HepG2 (cell line): ENCODE results near the gene TCOF1. TPM values are rescaled to one million over a fixed set of nuclear protein-coding genes. Genes with fewer than 3 reads are reported as not detected.

ENCODE experiments used
- ARID2 ChIP-seq: sonication (generic); formaldehyde crosslinking; IDR thresholded peaks from 2 replicates; pipeline ENCODE4 v1.8.1; 2022; ENCODE audit warnings: mild to moderate bottlenecking, missing genetic modification reagents, borderline replicate concordance
- DNMT3B ChIP-seq: conservative IDR thresholded peaks from 2 replicates; pipeline ENCODE4 v1.6.1; 2016; ENCODE audit warnings: missing biosample characterization, control low read depth
- FOXO1 ChIP-seq: sonication (generic); formaldehyde crosslinking; IDR thresholded peaks from 2 replicates; pipeline ENCODE4 v1.4.0; 2020; ENCODE audit warnings: missing genetic modification reagents
- NCOA2 ChIP-seq: sonication (generic); formaldehyde crosslinking; IDR thresholded peaks from 2 replicates; pipeline ENCODE4 v1.8.0; 2022; ENCODE audit warnings: inconsistent platforms
- NR2F1 ChIP-seq, 2 experiments: fragments of 450-650 bp in 1 of 2; formaldehyde crosslinking in 1 of 2; IDR thresholded peaks; 2 replicates each; pipeline versions ENCODE4 v1.5.0 to v1.6.1; 2016 to 2020; ENCODE audit warnings: mild to moderate bottlenecking in 1 of 2, missing compliant biosample characterization in 1 of 2, missing genetic modification reagents in 1 of 2, moderate library complexity in 1 of 2
- YY1 ChIP-seq: IDR thresholded peaks from 2 replicates; pipeline ENCODE4 v1.6.1; 2011; ENCODE audit warnings: low read length, low read depth, moderate library complexity, mild to moderate bottlenecking; ENCODE audit not compliant: insufficient read depth, insufficient replicate concordance
- ZBTB39 ChIP-seq: sonication (generic); formaldehyde crosslinking; IDR thresholded peaks from 2 replicates; pipeline ENCODE4 v1.5.0; 2020; ENCODE audit warnings: missing genetic modification reagents
- ZBTB7B ChIP-seq: sonication (generic); formaldehyde crosslinking; IDR thresholded peaks from 2 replicates; pipeline ENCODE4 v1.4.0; 2020; ENCODE audit warnings: missing genetic modification reagents
- ZFX ChIP-seq: sonication (generic); formaldehyde crosslinking; IDR thresholded peaks from 2 replicates; pipeline ENCODE4 v1.4.0; 2020; ENCODE audit warnings: mild to moderate bottlenecking, low read depth, missing genetic modification reagents, moderate library complexity
- ZIK1 ChIP-seq: sonication (generic); formaldehyde crosslinking; IDR thresholded peaks from 2 replicates; pipeline ENCODE4 v1.5.0; 2020; ENCODE audit warnings: mild to moderate bottlenecking, low read depth, missing genetic modification reagents, borderline replicate concordance
- ZSCAN5A ChIP-seq: sonication (generic); formaldehyde crosslinking; IDR thresholded peaks from 2 replicates; pipeline ENCODE4 v1.8.0; 2022; ENCODE audit warnings: mild to moderate bottlenecking, missing genetic modification reagents, borderline replicate concordance
- polyA plus RNA-seq, 8 experiments: library from polyadenylated mRNA; depleted of rRNA in 3 of 8; stranded (reverse) in 7 of 8; unstranded in 1 of 8; fragments of >200 nt; fragmentation: Illumina TruSeq in 4 of 8; extraction: Trizol in 4 of 8; gene quantifications; 2 replicates each; pipeline versions ENCODE4 v1.2.1 to v1.2.3, GENCODE V29; 2011 to 2016; ENCODE audit warnings: low read depth in 4 of 8, missing spikeins in 1 of 8, mixed read lengths in 1 of 8; ENCODE audit not compliant: insufficient read depth in 1 of 8
- total RNA-seq, 5 experiments: library from RNA; depleted of rRNA; stranded (reverse); fragments of >200 nt; fragmentation: Illumina TruSeq; extraction: Trizol; gene quantifications; 2 replicates each; pipeline ENCODE4 v1.2.3, GENCODE V29; 2016; ENCODE audit warnings: low read depth in 1 of 5
- TF ChIP-seq, protein P1 (sequence below): sonication (generic); formaldehyde crosslinking; conservative IDR thresholded peaks from 2 replicates; pipeline ENCODE4 v1.4.0; 2020; ENCODE audit warnings: mild to moderate bottlenecking, missing genetic modification reagents, moderate library complexity
- TF ChIP-seq, protein P2 (sequence below): IDR thresholded peaks from 2 replicates; pipeline ENCODE4 v1.6.1; 2012; ENCODE audit warnings: inconsistent platforms

The TCOF1 gene
- total and polyA plus RNA-seq, 2 of the 13 experiments (the other 11 are each of a cell fraction or from before 2014, with no cell fraction given) = 10.1 to 41.6 TPM

GRCh38 chr5:150317048-150318003 is 40.2 kb upstream of the TCOF1 start (continued):
- peak; percentile 66; the same call in 1 of the 2 replicates for TF ChIP-seq ARID2 (CRISPR knock-in tag)
- TF ChIP-seq YY1 = peak; percentile 32
- peak; percentile 39; the same call in 1 of the 2 replicates for TF ChIP-seq ZFX (CRISPR knock-in tag)
- 0 out of 2 replicates have a peak, but pooled peaks have one; percentile 56 for TF ChIP-seq ZSCAN5A (CRISPR knock-in tag)
- peak; percentile 72 for TF ChIP-seq ZBTB7B (CRISPR knock-in tag)
- TF ChIP-seq, protein P1, sequence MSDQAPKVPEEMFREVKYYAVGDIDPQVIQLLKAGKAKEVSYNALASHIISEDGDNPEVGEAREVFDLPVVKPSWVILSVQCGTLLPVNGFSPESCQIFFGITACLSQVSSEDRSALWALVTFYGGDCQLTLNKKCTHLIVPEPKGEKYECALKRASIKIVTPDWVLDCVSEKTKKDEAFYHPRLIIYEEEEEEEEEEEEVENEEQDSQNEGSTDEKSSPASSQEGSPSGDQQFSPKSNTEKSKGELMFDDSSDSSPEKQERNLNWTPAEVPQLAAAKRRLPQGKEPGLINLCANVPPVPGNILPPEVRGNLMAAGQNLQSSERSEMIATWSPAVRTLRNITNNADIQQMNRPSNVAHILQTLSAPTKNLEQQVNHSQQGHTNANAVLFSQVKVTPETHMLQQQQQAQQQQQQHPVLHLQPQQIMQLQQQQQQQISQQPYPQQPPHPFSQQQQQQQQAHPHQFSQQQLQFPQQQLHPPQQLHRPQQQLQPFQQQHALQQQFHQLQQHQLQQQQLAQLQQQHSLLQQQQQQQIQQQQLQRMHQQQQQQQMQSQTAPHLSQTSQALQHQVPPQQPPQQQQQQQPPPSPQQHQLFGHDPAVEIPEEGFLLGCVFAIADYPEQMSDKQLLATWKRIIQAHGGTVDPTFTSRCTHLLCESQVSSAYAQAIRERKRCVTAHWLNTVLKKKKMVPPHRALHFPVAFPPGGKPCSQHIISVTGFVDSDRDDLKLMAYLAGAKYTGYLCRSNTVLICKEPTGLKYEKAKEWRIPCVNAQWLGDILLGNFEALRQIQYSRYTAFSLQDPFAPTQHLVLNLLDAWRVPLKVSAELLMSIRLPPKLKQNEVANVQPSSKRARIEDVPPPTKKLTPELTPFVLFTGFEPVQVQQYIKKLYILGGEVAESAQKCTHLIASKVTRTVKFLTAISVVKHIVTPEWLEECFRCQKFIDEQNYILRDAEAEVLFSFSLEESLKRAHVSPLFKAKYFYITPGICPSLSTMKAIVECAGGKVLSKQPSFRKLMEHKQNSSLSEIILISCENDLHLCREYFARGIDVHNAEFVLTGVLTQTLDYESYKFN (CRISPR knock-in tag) = peak; percentile 46
- TF ChIP-seq, protein P2, sequence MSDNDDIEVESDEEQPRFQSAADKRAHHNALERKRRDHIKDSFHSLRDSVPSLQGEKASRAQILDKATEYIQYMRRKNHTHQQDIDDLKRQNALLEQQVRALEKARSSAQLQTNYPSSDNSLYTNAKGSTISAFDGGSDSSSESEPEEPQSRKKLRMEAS = no peak; the same call in 1 of the 2 replicates
- TF ChIP-seq DNMT3B (CRISPR knock-in tag) = peak; percentile 24; the same call in 1 of the 2 replicates
- TF ChIP-seq NCOA2 (CRISPR knock-in tag) = 0 out of 2 replicates have a peak, but pooled peaks have one; percentile 51
- peak; percentile 86 to 89 for TF ChIP-seq NR2F1 (CRISPR knock-in tag; IDR thresholded peaks at IDR 0.05)
- TF ChIP-seq ZBTB39 (CRISPR knock-in tag) = 0 out of 2 replicates have a peak, but pooled peaks have one; percentile 29
- no peak for TF ChIP-seq ZIK1 (CRISPR knock-in tag)
- peak; percentile 20; the same call in 1 of the 2 replicates for TF ChIP-seq FOXO1 (CRISPR knock-in tag)
